GM23338 (cell line): ENCODE data around the gene FAM156B. TPM values are rescaled to one million over a fixed set of nuclear protein-coding genes. Genes with fewer than 3 reads are reported as not detected.
"Not testable (repeated sequence)": the region's sequence is repeated elsewhere in the genome, so short reads cannot be mapped to it uniquely, and the experiment has no call there.

Experiments used
- ATAC-seq: fragments of 200-7000 bp; cut with Tn5 transposase; 3 replicates; pipeline ENCODE4 v1.9.1; 2020
- DNase-seq: peaks from one replicate; pipeline ENCODE4 v3.0.0-alpha.2; 2015; ENCODE audit warnings: low spot score
- H2AFZ ChIP-seq: fragments of 200-600 bp; sonication (generic); 2 replicates; pipeline ENCODE4 v1.8.0; 2016; ENCODE audit warnings: antibody characterized with exemption, mild to moderate bottlenecking, moderate library complexity
- H3F3A ChIP-seq: fragments of 200-600 bp; sonication (generic); replicated peaks from 2 replicates; pipeline ENCODE4 v1.8.0; 2017; ENCODE audit warnings: antibody characterized with exemption, mixed run types, low read depth
- H3K27ac ChIP-seq: fragments of 200-600 bp; sonication (generic); 2 replicates; pipeline ENCODE4 v1.6.1; 2016; ENCODE audit warnings: low read depth
- H3K27me3 ChIP-seq: fragments of 200-600 bp; sonication (generic); 2 replicates; pipeline ENCODE4 v1.8.0; 2016; ENCODE audit warnings: mild to moderate bottlenecking, mixed run types, moderate library complexity; ENCODE audit not compliant: insufficient read depth
- H3K36me3 ChIP-seq: fragments of 200-600 bp; sonication (generic); 2 replicates; pipeline ENCODE4 v1.8.0; 2016; ENCODE audit warnings: mild to moderate bottlenecking; ENCODE audit not compliant: insufficient read depth
- H3K4me1 ChIP-seq: fragments of 200-600 bp; sonication (generic); 2 replicates; pipeline ENCODE4 v1.8.0; 2016; ENCODE audit warnings: mild to moderate bottlenecking, moderate library complexity; ENCODE audit not compliant: insufficient read depth
- H3K4me2 ChIP-seq: fragments of 200-600 bp; sonication (generic); 2 replicates; pipeline ENCODE4 v1.7.1; 2017; ENCODE audit warnings: mixed run types
- H3K4me3 ChIP-seq: fragments of 200-600 bp; sonication (generic); 2 replicates; pipeline ENCODE4 v1.6.1; 2016; ENCODE audit warnings: mixed run types
- H3K79me2 ChIP-seq: fragments of 200-600 bp; sonication (generic); replicated peaks from 2 replicates; pipeline ENCODE4 v1.8.0; 2017; ENCODE audit warnings: mild to moderate bottlenecking; ENCODE audit not compliant: insufficient read depth
- H3K9me2 ChIP-seq: fragments of 200-600 bp; sonication (generic); 2 replicates; pipeline ENCODE4 v1.8.0; 2017; ENCODE audit not compliant: insufficient read depth
- H4K20me1 ChIP-seq: fragments of 200-600 bp; sonication (generic); replicated peaks from 2 replicates; pipeline ENCODE4 v1.8.0; 2017; ENCODE audit warnings: mild to moderate bottlenecking; ENCODE audit not compliant: insufficient read depth
- H3K27ac Mint-ChIP-seq: 2 replicates; pipeline ENCODE4 v1.8.0; 2020; ENCODE audit warnings: inconsistent platforms, mild to moderate bottlenecking, moderate library complexity, mixed read lengths
- H3K27me3 Mint-ChIP-seq: 3 replicates; pipeline ENCODE4 v1.8.0; 2022; ENCODE audit warnings: low read depth, mild to moderate bottlenecking, moderate library complexity, mixed read lengths, inconsistent platforms; ENCODE audit not compliant: insufficient read depth, poor library complexity
- H3K36me3 Mint-ChIP-seq: 3 replicates; pipeline ENCODE4 v1.8.0; 2021; ENCODE audit warnings: low read depth, mild to moderate bottlenecking, inconsistent platforms, moderate library complexity, mixed read lengths
- H3K4me1 Mint-ChIP-seq: 3 replicates; pipeline ENCODE4 v1.8.0; 2020; ENCODE audit warnings: mild to moderate bottlenecking, inconsistent platforms, mixed read lengths
- H3K4me3 Mint-ChIP-seq: 3 replicates; pipeline ENCODE4 v1.8.0; 2021; ENCODE audit warnings: moderate library complexity, mild to moderate bottlenecking, inconsistent platforms, mixed read lengths
- H3K9me3 Mint-ChIP-seq: 3 replicates; pipeline ENCODE4 v1.8.0; 2020; ENCODE audit warnings: moderate library complexity, mild to moderate bottlenecking, inconsistent platforms, mixed read lengths
- CREB1 ChIP-seq: fragments of 250-450 bp; sonication (Bioruptor Pico); IDR thresholded peaks from 2 replicates; pipeline ENCODE4 v1.5.0; 2020; ENCODE audit warnings: low read depth, mild to moderate bottlenecking, moderate library complexity
- CTCF ChIP-seq, 2 experiments: fragments of 200-600 bp in 1 of 2; sonication (generic) in 1 of 2; conservative IDR thresholded peaks; 2 replicates each; pipeline versions ENCODE4 v1.5.1 to v1.6.1; 2016 to 2017; ENCODE audit warnings: antibody characterized with exemption in 2 of 2, low read depth in 2 of 2, mild to moderate bottlenecking in 2 of 2, moderate library complexity in 1 of 2
- EZH2 ChIP-seq: fragments of 200-600 bp; sonication (generic); IDR thresholded peaks from one replicate; pipeline ENCODE4 v1.8.0; 2017; ENCODE audit warnings: antibody characterized with exemption, mild to moderate bottlenecking, low read depth; ENCODE audit not compliant: unreplicated experiment
- EZH2phosphoT487 ChIP-seq: fragments of 200-600 bp; sonication (generic); IDR thresholded peaks from one replicate; pipeline ENCODE4 v1.8.1; 2018; ENCODE audit warnings: antibody characterized with exemption; ENCODE audit not compliant: unreplicated experiment
- JUNB ChIP-seq: IDR thresholded peaks from one replicate; pipeline ENCODE4 v1.6.1; 2016; ENCODE audit warnings: antibody characterized with exemption; ENCODE audit not compliant: unreplicated experiment
- POLR2AphosphoS5 ChIP-seq: IDR thresholded peaks from 2 replicates; pipeline ENCODE4 v1.6.1; 2016; ENCODE audit warnings: antibody characterized with exemption, low read depth
- STAT1 ChIP-seq: IDR thresholded peaks from one replicate; pipeline ENCODE4 v1.6.1; 2016; ENCODE audit warnings: antibody characterized with exemption; ENCODE audit not compliant: unreplicated experiment
- ZNF114 ChIP-seq: fragments of 250-450 bp; sonication (Bioruptor Pico); IDR thresholded peaks from 2 replicates; pipeline ENCODE4 v1.5.0; 2020; ENCODE audit warnings: mild to moderate bottlenecking, moderate library complexity
- long read RNA-seq: library from polyadenylated mRNA; unstranded; transcript quantifications from one replicate; pipeline ENCODE4 v2.0.0, GENCODE V29; 2020; ENCODE audit not compliant: unreplicated experiment
- polyA plus RNA-seq: library from polyadenylated mRNA; unstranded; fragments of >200 nt; fragmentation: Nextera tagmentation; extraction: Ambion mirVana; gene quantifications from 2 replicates; pipeline ENCODE4 v1.2.1, GENCODE V29; 2016
- total RNA-seq: library from RNA; depleted of rRNA; stranded (reverse); fragments of >200 nt; shearing (Covaris generic); gene quantifications from 2 replicates; pipeline ENCODE4 v1.2.3, GENCODE V29; 2014; rRNA removed
- TF ChIP-seq, protein P1 (sequence below): IDR thresholded peaks from one replicate; pipeline ENCODE4 v1.6.1; 2018; ENCODE audit warnings: antibody characterized with exemption; ENCODE audit not compliant: unreplicated experiment
- TF ChIP-seq, protein P2 (sequence below): IDR thresholded peaks from 2 replicates; pipeline ENCODE4 v1.6.1; 2016; ENCODE audit warnings: antibody characterized with exemption

Gene FAM156B
- total RNA-seq (2.8 and 19.1 TPM in 2 replicates), polyA plus RNA-seq (11.1 and 12.0 TPM in 2 replicates)
- long read RNA-seq, partial matches to known transcripts, result 0 of 3 reads
- long read RNA-seq, other reads (novel, unspliced or antisense), result 1 of 3 reads

DNA sequence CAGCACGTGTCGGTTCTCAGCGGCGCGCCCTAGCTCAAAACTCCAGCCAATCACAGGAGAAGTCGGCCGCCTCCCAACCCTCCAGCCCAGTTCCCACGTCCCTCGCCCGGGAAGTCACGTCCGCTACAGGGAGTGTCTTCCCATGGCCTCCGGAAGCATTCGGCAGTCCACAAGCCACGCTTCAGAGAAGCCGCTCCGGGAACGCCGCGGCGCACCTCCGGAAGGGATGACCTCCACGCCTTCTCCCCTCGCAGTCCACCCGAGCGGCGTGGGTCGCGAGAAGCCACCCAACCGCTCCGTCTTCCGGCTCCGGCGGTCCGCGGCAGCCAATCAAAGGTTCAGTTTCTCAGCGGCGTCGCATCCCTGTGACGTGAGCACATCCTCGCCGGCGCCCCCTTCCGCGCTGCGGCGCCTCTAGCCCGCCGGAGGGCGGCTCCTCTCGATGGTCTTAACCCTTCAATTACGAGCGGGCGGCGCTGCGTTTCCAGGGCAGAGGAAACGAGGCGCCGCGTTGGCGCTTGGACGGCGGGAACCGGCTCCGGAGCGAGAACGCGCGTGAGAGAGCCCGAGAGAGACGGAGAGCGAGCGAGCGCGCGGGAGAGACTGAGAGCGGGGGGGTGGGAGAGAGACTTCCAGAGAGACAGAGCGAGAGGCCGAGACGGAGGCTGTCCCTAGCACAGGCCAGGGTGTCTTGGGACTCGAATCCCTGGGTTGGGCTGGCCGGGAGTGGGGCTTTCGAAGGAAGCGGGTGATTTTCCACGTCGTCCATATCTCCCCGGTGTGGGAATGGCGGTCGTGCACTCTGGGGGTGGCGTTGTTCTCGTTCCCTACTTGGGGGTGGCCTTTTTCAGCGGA, at the start of gene FAM156B:
TSS of gene FAM156B (plus strand) at position 476 of the 855 bp plus-strand sequence. CDS start 9,896 bp downstream, outside the sequence.
- peak; percentile 86 for ATAC-seq

GRCh38 chrX:52852110-52852860, 44.8 kb upstream of the FAM156B start:
- H2AFZ ChIP-seq, result no peak overlapping the region
- ATAC-seq, result no peak
- H3K27ac Mint-ChIP-seq, result no peak overlapping the region
- H4K20me1 ChIP-seq, result no peaks in the 10 kb centered on the region
- no peaks in the 10 kb centered on the region for H3K36me3 ChIP-seq
- no peak overlapping the region for H3K4me2 ChIP-seq
- no peaks in the 10 kb centered on the region for H3K27me3 Mint-ChIP-seq
- H3K9me2 ChIP-seq, result no peaks in the 10 kb centered on the region
- no peaks in the 10 kb centered on the region for H3K4me1 ChIP-seq
- no peaks in the 10 kb centered on the region for H3K27me3 ChIP-seq
- no peaks in the 10 kb centered on the region for H3K79me2 ChIP-seq
- no peaks in the 10 kb centered on the region for H3F3A ChIP-seq
- H3K9me3 Mint-ChIP-seq, result peaks cover 8% of the 10 kb centered on the region
- H3K27ac ChIP-seq, result no peak overlapping the region
- no peak overlapping the region for H3K4me3 ChIP-seq
- H3K4me1 Mint-ChIP-seq, result no peaks in the 10 kb centered on the region
- H3K36me3 Mint-ChIP-seq, result no peaks in the 10 kb centered on the region
- no peak overlapping the region for H3K4me3 Mint-ChIP-seq
- no peak for DNase-seq
- TF ChIP-seq CTCF (conservative IDR thresholded peaks at IDR 0.05; ENCODE audit: low read depth in 2 of 2), result no peak
- TF ChIP-seq EZH2, result no peak
- TF ChIP-seq, protein P1, sequence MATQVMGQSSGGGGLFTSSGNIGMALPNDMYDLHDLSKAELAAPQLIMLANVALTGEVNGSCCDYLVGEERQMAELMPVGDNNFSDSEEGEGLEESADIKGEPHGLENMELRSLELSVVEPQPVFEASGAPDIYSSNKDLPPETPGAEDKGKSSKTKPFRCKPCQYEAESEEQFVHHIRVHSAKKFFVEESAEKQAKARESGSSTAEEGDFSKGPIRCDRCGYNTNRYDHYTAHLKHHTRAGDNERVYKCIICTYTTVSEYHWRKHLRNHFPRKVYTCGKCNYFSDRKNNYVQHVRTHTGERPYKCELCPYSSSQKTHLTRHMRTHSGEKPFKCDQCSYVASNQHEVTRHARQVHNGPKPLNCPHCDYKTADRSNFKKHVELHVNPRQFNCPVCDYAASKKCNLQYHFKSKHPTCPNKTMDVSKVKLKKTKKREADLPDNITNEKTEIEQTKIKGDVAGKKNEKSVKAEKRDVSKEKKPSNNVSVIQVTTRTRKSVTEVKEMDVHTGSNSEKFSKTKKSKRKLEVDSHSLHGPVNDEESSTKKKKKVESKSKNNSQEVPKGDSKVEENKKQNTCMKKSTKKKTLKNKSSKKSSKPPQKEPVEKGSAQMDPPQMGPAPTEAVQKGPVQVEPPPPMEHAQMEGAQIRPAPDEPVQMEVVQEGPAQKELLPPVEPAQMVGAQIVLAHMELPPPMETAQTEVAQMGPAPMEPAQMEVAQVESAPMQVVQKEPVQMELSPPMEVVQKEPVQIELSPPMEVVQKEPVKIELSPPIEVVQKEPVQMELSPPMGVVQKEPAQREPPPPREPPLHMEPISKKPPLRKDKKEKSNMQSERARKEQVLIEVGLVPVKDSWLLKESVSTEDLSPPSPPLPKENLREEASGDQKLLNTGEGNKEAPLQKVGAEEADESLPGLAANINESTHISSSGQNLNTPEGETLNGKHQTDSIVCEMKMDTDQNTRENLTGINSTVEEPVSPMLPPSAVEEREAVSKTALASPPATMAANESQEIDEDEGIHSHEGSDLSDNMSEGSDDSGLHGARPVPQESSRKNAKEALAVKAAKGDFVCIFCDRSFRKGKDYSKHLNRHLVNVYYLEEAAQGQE, result no peak
- TF ChIP-seq STAT1, result no peak
- no peak for TF ChIP-seq JUNB
- TF ChIP-seq EZH2phosphoT487, result no peak
- TF ChIP-seq POLR2AphosphoS5, result no peak
- TF ChIP-seq, protein P2, sequence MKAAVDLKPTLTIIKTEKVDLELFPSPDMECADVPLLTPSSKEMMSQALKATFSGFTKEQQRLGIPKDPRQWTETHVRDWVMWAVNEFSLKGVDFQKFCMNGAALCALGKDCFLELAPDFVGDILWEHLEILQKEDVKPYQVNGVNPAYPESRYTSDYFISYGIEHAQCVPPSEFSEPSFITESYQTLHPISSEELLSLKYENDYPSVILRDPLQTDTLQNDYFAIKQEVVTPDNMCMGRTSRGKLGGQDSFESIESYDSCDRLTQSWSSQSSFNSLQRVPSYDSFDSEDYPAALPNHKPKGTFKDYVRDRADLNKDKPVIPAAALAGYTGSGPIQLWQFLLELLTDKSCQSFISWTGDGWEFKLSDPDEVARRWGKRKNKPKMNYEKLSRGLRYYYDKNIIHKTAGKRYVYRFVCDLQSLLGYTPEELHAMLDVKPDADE, result no peak
- no peak for TF ChIP-seq ZNF114 (CRISPR knock-in tag)
- TF ChIP-seq CREB1 (CRISPR knock-in tag), result no peak

More for the DNA sequence above, at the start of gene FAM156B:
- H3K4me1 Mint-ChIP-seq, H3K9me3 Mint-ChIP-seq, H3K36me3 ChIP-seq, H4K20me1 ChIP-seq, H3K36me3 Mint-ChIP-seq, H3K4me2 ChIP-seq, H3K27me3 Mint-ChIP-seq, H3K27me3 ChIP-seq, H2AFZ ChIP-seq, H3K9me2 ChIP-seq, H3F3A ChIP-seq, H3K27ac Mint-ChIP-seq, H3K4me3 ChIP-seq, H3K27ac ChIP-seq, H3K4me3 Mint-ChIP-seq, H3K79me2 ChIP-seq, H3K4me1 ChIP-seq, DNase-seq: not testable (repeated sequence)
